Neural progenitor cell (in vitro differentiated cells): Measurements from ENCODE around the gene LSMEM2. TPM values are rescaled to one million over a fixed set of nuclear protein-coding genes. Genes with fewer than 3 reads are reported as not detected.

ENCODE experiments used
- DNase-seq: peaks from one replicate; pipeline ENCODE4 v3.0.0-alpha.2; 2016; ENCODE audit warnings: low spot score
- H2AFZ ChIP-seq: fragments of 200-600 bp; sonication (generic); replicated peaks from 2 replicates; pipeline ENCODE4 v1.6.1; 2016; ENCODE audit warnings: antibody characterized with exemption
- H3F3A ChIP-seq: fragments of 200-600 bp; sonication (generic); 2 replicates; pipeline ENCODE4 v1.6.1; 2016; ENCODE audit warnings: antibody characterized with exemption, low read depth
- H3K27ac ChIP-seq: fragments of 200-600 bp; sonication (generic); 2 replicates; pipeline ENCODE4 v1.5.1; 2016; ENCODE audit warnings: mild to moderate bottlenecking
- H3K27me3 ChIP-seq: fragments of 200-600 bp; sonication (generic); 2 replicates; pipeline ENCODE4 v1.6.1; 2016; ENCODE audit warnings: mild to moderate bottlenecking, moderate library complexity
- H3K36me3 ChIP-seq: fragments of 200-600 bp; sonication (generic); 2 replicates; pipeline ENCODE4 v1.5.1; 2016
- H3K4me1 ChIP-seq: fragments of 200-600 bp; sonication (generic); 2 replicates; pipeline ENCODE4 v1.6.1; 2016; ENCODE audit warnings: mixed run types
- H3K4me2 ChIP-seq: fragments of 200-600 bp; sonication (generic); 2 replicates; pipeline ENCODE4 v1.6.1; 2016
- H3K4me3 ChIP-seq: fragments of 200-600 bp; sonication (generic); 2 replicates; pipeline ENCODE4 v1.5.1; 2016
- H3K79me2 ChIP-seq: fragments of 200-600 bp; sonication (generic); 2 replicates; pipeline ENCODE4 v1.6.1; 2016; ENCODE audit warnings: low read depth
- H3K9ac ChIP-seq: fragments of 200-600 bp; sonication (generic); 2 replicates; pipeline ENCODE4 v1.6.1; 2016
- H3K9me3 ChIP-seq: fragments of 200-600 bp; sonication (generic); 2 replicates; pipeline ENCODE4 v1.5.1; 2016; ENCODE audit warnings: low read depth
- H4K20me1 ChIP-seq: fragments of 200-600 bp; sonication (generic); 2 replicates; pipeline ENCODE4 v1.6.1; 2016; ENCODE audit warnings: low read depth
- H3K27ac Mint-ChIP-seq: 3 replicates; pipeline ENCODE4 v1.8.0; 2021; ENCODE audit warnings: mixed read lengths
- H3K27me3 Mint-ChIP-seq: 2 replicates; pipeline ENCODE4 v1.8.0; 2022; ENCODE audit warnings: low read depth, mild to moderate bottlenecking, inconsistent platforms, moderate library complexity, mixed read lengths; ENCODE audit not compliant: insufficient read depth
- H3K36me3 Mint-ChIP-seq: 3 replicates; pipeline ENCODE4 v1.8.0; 2021; ENCODE audit warnings: mixed read lengths
- H3K4me1 Mint-ChIP-seq: 3 replicates; pipeline ENCODE4 v1.8.0; 2021; ENCODE audit warnings: mixed read lengths
- H3K4me3 Mint-ChIP-seq: 3 replicates; pipeline ENCODE4 v1.8.0; 2021; ENCODE audit warnings: mild to moderate bottlenecking, moderate library complexity, mixed read lengths
- H3K9me3 Mint-ChIP-seq: 3 replicates; pipeline ENCODE4 v1.8.0; 2020; ENCODE audit warnings: mixed read lengths
- EZH2 ChIP-seq: fragments of 200-600 bp; sonication (generic); IDR thresholded peaks from 2 replicates; pipeline ENCODE4 v1.6.1; 2017; ENCODE audit warnings: antibody characterized with exemption, mild to moderate bottlenecking, moderate library complexity
- EZH2phosphoT487 ChIP-seq: fragments of 200-600 bp; sonication (generic); IDR thresholded peaks from 2 replicates; pipeline ENCODE4 v1.6.1; 2017; ENCODE audit warnings: antibody characterized with exemption
- total RNA-seq: library from RNA; depleted of rRNA; stranded (reverse); fragments of >200 nt; gene quantifications from 2 replicates; pipeline ENCODE4 v1.2.3, GENCODE V29; 2015; ENCODE audit warnings: low replicate concordance
- TF ChIP-seq, protein P1 (sequence below): fragments of 200-600 bp; sonication (generic); IDR thresholded peaks from 2 replicates; pipeline ENCODE4 v1.5.1; 2017; ENCODE audit warnings: antibody characterized with exemption, mild to moderate bottlenecking

Gene LSMEM2
- total RNA-seq, 1 donor from 2014 or later: not detected

DNA sequence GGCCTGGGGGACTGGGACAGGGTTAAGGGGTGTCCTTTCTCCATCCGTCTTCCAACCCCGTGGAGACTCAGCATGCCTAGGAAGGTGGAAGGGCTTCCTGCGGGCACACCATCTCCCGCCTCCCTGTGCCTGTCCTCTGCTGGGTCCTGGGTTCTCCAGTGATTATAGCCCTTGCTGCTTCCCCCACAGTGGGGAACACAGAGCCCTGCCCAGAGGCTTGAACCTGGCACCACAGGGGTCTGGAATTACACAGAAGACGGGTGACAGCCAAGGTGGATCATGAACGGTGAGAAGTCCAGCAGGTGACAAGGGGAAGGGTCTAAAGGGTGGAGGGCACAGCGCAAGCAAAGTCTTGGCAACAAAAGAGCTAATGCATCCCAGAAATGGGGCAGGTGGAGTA, 16.1 kb upstream of the LSMEM2 start:
- H3K27me3 Mint-ChIP-seq: peaks cover 14% of the 10 kb centered on the region
- no peak overlapping the region for H3K4me3 Mint-ChIP-seq
- H2AFZ ChIP-seq: no peak overlapping the region
- peak overlapping the region; percentile 87 for H3K27ac Mint-ChIP-seq
- H3K9me3 ChIP-seq: no peaks in the 10 kb centered on the region
- no peak overlapping the region for H3K4me3 ChIP-seq
- no peak overlapping the region for H3K27ac ChIP-seq
- peaks cover 47% of the 10 kb centered on the region for H3K4me1 ChIP-seq
- no peak for TF ChIP-seq EZH2phosphoT487
- TF ChIP-seq EZH2: no peak
- TF ChIP-seq, protein P1, sequence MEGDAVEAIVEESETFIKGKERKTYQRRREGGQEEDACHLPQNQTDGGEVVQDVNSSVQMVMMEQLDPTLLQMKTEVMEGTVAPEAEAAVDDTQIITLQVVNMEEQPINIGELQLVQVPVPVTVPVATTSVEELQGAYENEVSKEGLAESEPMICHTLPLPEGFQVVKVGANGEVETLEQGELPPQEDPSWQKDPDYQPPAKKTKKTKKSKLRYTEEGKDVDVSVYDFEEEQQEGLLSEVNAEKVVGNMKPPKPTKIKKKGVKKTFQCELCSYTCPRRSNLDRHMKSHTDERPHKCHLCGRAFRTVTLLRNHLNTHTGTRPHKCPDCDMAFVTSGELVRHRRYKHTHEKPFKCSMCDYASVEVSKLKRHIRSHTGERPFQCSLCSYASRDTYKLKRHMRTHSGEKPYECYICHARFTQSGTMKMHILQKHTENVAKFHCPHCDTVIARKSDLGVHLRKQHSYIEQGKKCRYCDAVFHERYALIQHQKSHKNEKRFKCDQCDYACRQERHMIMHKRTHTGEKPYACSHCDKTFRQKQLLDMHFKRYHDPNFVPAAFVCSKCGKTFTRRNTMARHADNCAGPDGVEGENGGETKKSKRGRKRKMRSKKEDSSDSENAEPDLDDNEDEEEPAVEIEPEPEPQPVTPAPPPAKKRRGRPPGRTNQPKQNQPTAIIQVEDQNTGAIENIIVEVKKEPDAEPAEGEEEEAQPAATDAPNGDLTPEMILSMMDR: no peak
- H3K36me3 ChIP-seq: no peaks in the 10 kb centered on the region
- H3F3A ChIP-seq: peaks cover 67% of the 10 kb centered on the region
- H4K20me1 ChIP-seq: peaks cover 12% of the 10 kb centered on the region
- H3K27me3 ChIP-seq: no peaks in the 10 kb centered on the region
- H3K4me1 Mint-ChIP-seq: peaks cover 78% of the 10 kb centered on the region
- no peak overlapping the region for H3K9ac ChIP-seq
- no peak for DNase-seq
- no peaks in the 10 kb centered on the region for H3K79me2 ChIP-seq
- H3K36me3 Mint-ChIP-seq: peaks cover 2% of the 10 kb centered on the region
- no peaks in the 10 kb centered on the region for H3K9me3 Mint-ChIP-seq
- H3K4me2 ChIP-seq: no peak overlapping the region

DNA sequence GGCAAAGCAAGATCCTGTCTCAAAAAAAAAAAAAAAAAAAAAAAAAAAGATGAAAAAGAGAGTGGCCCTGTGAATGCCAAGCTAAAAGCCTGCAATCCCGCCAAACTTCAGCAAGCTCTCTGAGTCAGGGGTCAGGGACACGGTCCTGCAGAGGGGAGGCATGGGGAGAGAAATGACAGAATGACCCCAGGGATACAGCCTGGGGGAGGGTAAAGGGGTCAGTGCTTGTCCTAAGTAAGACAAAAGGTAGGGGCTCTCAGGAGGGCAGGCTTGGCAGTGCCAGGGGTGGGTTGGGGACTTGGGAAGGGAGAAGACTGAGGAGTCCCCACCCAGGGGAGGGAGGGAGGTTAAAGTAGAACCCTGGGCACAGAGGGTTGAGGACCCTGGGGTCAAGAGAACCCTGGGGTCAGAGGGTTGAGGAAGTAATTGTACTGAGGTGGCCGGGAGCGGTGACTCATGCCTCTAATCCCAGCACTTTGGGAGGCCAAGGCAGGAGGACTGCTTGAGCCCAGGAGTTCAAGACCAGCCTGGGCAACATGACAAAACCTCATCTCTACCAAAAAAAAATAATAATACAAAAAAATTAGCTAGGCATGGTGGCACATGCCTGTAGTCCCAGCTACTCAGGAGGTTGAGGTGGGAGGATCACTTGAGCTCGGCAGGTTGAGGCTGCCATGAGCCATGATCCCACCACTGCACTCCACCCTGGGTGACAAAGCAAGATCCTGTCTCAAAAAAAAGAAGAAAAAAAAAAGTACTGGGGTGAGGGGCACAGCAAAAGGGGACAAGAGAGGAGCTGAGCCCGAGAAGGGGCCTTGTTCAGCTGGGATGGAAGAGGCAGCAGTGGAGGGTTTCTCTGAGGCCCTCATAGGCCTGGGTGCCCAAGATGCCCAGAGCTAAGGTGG, 15.2 kb upstream of the LSMEM2 start:
- Histone ChIP-seq H4K20me1 (peaks cover 8% of the 10 kb centered on the region), H3K4me2 (peak overlapping the region; percentile 70), H3K4me3 (peak overlapping the region; percentile 3), H3K79me2 (no peaks in the 10 kb centered on the region), H2AFZ (no peak overlapping the region), H3K36me3 (no peaks in the 10 kb centered on the region), H3K27ac (peak overlapping the region; percentile 90), H3K4me1 (peaks cover 57% of the 10 kb centered on the region), H3K27me3 (no peaks in the 10 kb centered on the region), H3F3A (peaks cover 66% of the 10 kb centered on the region), H3K9ac (no peak overlapping the region), H3K9me3 (no peaks in the 10 kb centered on the region)
- Mint-ChIP-seq H3K4me1 (peaks cover 78% of the 10 kb centered on the region), H3K27ac (peak overlapping the region; percentile 94), H3K36me3 (no peaks in the 10 kb centered on the region), H3K4me3 (peak overlapping the region; percentile 14), H3K9me3 (no peaks in the 10 kb centered on the region), H3K27me3 (peaks cover 10% of the 10 kb centered on the region)
- no peak for DNase-seq
- TF ChIP-seq EZH2phosphoT487 (no peak), EZH2 (no peak)

DNA sequence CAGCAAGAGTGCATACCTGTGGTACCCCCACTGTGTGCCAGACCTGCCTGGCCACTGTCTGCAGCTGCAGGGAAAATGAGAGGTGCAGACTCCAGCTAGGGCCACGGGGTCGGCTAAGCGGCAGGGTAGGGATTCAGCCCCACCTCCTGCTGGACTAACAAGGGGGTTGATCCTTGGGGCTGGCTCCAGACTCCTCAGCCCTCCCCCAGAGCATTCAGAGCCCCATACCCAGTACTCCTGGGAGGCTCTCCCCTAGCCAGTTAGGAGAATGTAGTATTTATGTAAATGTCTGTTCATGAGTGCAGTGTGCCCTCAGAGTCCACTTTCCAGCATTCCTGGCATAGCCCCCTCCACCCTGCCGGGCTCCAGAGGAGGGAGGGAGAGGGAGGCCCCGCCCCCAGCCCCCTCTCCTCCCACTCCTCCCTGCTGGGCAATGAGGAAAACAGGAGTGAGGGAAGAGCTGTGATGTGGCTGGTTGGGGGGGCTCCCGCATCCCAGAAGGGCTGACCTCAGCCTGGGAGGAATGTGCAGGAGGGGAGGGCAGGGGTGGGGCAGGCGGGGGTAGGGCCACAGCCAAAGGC, 14.4 kb upstream of the LSMEM2 start:
- peaks cover 64% of the 10 kb centered on the region for H3K4me1 ChIP-seq
- H3K9me3 Mint-ChIP-seq: no peaks in the 10 kb centered on the region
- TF ChIP-seq EZH2phosphoT487 (no peak), EZH2 (no peak)
- TF ChIP-seq, protein P1: no peak

More for the DNA sequence above, 14.4 kb upstream of the LSMEM2 start:
- no peak overlapping the region for H2AFZ ChIP-seq
- Mint-ChIP-seq H3K4me3 (peak overlapping the region; percentile 14), H3K36me3 (no peaks in the 10 kb centered on the region), H3K4me1 (peaks cover 75% of the 10 kb centered on the region), H3K27ac (peak overlapping the region; percentile 98), H3K27me3 (peaks cover 12% of the 10 kb centered on the region)
- H3F3A ChIP-seq: peaks cover 59% of the 10 kb centered on the region
- no peaks in the 10 kb centered on the region for H3K36me3 ChIP-seq
- H4K20me1 ChIP-seq: peaks cover 3% of the 10 kb centered on the region
- no peaks in the 10 kb centered on the region for H3K27me3 ChIP-seq
- peak overlapping the region; percentile 90 for H3K27ac ChIP-seq
- peak; percentile 94 for DNase-seq
- peak overlapping the region; percentile 3 for H3K4me3 ChIP-seq
- peak overlapping the region; percentile 70 for H3K4me2 ChIP-seq
- no peak overlapping the region for H3K9ac ChIP-seq
- H3K9me3 ChIP-seq: no peaks in the 10 kb centered on the region
- no peaks in the 10 kb centered on the region for H3K79me2 ChIP-seq
